Right atrium auricular region (tissue), 2 donors: ENCODE data around the gene ELL2. TPM values are rescaled to one million over a fixed set of nuclear protein-coding genes. Genes with fewer than 3 reads are reported as not detected.

ENCODE experiments used
- DNase-seq: peaks from one replicate; pipeline ENCODE4 v3.0.0-alpha.2; 2019; ENCODE audit warnings: low spot score
- H3K27ac ChIP-seq, 2 donors: fragments of 200-600 bp; sonication (generic); 1 replicate in 1 of 2; 2 replicates in 1 of 2; pipeline ENCODE4 v1.5.1; 2016 to 2019
- H3K27me3 ChIP-seq, 2 donors: fragments of 200-600 bp; sonication (generic); one replicate each; pipeline versions ENCODE4 v1.5.1 to v1.6.0; 2017 to 2019
- H3K36me3 ChIP-seq: fragments of 200-600 bp; sonication (generic); one replicate; pipeline ENCODE4 v1.5.1; 2016
- H3K4me1 ChIP-seq, 2 donors: fragments of 200-600 bp; sonication (generic); one replicate each; pipeline versions ENCODE4 v1.5.1 to v1.6.0; 2017 to 2019
- H3K4me3 ChIP-seq, 2 donors: fragments of 200-600 bp; sonication (generic); 1 replicate in 1 of 2; 2 replicates in 1 of 2; pipeline ENCODE4 v1.5.1; 2017 to 2019; ENCODE audit warnings: mild to moderate bottlenecking in 1 of 2, moderate library complexity in 1 of 2
- H3K9me3 ChIP-seq, 2 donors: fragments of 200-600 bp; sonication (generic); one replicate each; pipeline ENCODE4 v1.5.1; 2019
- total RNA-seq, 2 donors: library from RNA; depleted of rRNA; stranded (reverse); fragments of >200 nt; gene quantifications; one replicate each; pipeline ENCODE4 v1.1.0, GENCODE V29; 2016
- TF ChIP-seq, protein P1 (sequence below), 2 donors: fragments of 200-600 bp; sonication (generic); IDR thresholded peaks; one replicate each; pipeline ENCODE4 v1.5.1; 2019; ENCODE audit warnings: antibody characterized with exemption in 2 of 2

Gene ELL2
- total RNA-seq, 2 donors from 2014 or later, result 28.8 to 29.1 TPM

DNA sequence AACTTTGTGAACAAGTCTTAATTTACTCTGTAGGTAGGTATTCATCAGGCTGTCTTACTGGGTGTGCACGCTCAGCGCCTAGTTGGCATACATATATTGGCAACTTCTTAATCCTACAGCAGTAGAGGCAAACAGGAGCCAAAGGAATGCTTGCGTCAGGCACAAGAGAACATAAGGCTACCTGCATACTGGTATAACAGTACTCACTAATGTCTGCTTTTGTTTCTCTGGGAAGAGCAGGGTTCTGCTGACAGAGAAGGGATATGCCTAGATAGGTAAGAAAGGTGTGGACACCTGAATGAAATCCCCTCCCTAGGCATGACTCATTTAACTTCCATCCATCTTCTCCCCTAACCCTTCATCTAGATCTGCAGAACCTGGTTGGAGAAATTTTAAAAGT is 40.1 kb downstream of the ELL2 start:
- Histone ChIP-seq H3K4me1 (peaks cover 0 to 20% of the 10 kb centered on the region in 2 donors), H3K36me3 (no peaks in the 10 kb centered on the region), H3K4me3 (no peak overlapping the region), H3K27ac (no peak overlapping the region), H3K27me3 (no peaks in the 10 kb centered on the region), H3K9me3 (no peaks in the 10 kb centered on the region)
- TF ChIP-seq, protein P1, sequence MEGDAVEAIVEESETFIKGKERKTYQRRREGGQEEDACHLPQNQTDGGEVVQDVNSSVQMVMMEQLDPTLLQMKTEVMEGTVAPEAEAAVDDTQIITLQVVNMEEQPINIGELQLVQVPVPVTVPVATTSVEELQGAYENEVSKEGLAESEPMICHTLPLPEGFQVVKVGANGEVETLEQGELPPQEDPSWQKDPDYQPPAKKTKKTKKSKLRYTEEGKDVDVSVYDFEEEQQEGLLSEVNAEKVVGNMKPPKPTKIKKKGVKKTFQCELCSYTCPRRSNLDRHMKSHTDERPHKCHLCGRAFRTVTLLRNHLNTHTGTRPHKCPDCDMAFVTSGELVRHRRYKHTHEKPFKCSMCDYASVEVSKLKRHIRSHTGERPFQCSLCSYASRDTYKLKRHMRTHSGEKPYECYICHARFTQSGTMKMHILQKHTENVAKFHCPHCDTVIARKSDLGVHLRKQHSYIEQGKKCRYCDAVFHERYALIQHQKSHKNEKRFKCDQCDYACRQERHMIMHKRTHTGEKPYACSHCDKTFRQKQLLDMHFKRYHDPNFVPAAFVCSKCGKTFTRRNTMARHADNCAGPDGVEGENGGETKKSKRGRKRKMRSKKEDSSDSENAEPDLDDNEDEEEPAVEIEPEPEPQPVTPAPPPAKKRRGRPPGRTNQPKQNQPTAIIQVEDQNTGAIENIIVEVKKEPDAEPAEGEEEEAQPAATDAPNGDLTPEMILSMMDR (IDR thresholded peaks at IDR 0.05), result no peak
- no peak for DNase-seq

DNA sequence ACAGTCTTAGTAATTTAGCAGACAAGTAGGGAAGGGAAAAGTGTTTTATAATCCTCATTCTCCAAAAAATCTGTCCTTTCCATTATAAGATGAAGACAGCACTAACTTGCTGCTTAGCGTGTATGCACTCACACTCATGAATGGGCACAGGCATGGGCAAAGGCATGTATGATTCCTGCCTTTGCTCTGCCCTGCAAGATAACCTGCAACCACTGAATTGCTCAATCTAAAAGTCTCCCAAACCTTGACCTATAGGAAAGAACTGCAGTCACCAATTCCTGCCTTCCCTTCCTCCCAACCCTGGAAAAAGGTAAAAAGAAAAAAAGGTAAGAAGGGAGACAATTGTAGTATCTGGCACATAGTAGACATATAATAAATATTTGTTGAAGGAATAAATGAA is 40.8 kb downstream of the ELL2 start:
- no peaks in the 10 kb centered on the region for H3K9me3 ChIP-seq
- TF ChIP-seq, protein P1 (IDR thresholded peaks at IDR 0.05), result no peak
- no peaks in the 10 kb centered on the region for H3K27me3 ChIP-seq
- H3K4me1 ChIP-seq, result peaks cover 0 to 27% of the 10 kb centered on the region in 2 donors
- H3K4me3 ChIP-seq, result no peak overlapping the region
- H3K36me3 ChIP-seq, result no peaks in the 10 kb centered on the region
- DNase-seq, result no peak
- no peak overlapping the region for H3K27ac ChIP-seq

DNA sequence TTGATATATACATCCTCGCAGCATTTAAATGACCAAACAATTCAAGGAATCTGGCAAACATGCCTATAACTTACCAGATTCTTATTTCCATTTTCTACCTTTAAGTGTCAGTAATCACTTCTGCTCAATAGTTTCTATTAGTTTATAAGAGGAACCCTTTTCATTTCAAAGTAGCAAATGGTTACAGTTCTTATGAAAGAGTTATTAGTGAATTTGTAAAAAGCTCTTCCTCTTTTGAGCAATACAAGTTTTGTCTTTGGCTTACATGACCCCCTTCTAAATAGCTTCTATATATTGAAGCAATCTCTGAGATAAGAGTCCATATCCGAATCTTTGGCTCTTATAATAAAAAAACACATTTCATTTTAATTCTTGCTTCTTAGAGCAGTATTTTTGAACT is 42.0 kb downstream of the ELL2 start:
- no peak overlapping the region for H3K27ac ChIP-seq
- peaks cover 0 to 26% of the 10 kb centered on the region in 2 donors for H3K4me1 ChIP-seq
- H3K4me3 ChIP-seq, result no peak overlapping the region
- no peaks in the 10 kb centered on the region for H3K36me3 ChIP-seq
- no peak for DNase-seq
- no peaks in the 10 kb centered on the region for H3K27me3 ChIP-seq
- TF ChIP-seq, protein P1 (IDR thresholded peaks at IDR 0.05), result no peak
- no peaks in the 10 kb centered on the region for H3K9me3 ChIP-seq

DNA sequence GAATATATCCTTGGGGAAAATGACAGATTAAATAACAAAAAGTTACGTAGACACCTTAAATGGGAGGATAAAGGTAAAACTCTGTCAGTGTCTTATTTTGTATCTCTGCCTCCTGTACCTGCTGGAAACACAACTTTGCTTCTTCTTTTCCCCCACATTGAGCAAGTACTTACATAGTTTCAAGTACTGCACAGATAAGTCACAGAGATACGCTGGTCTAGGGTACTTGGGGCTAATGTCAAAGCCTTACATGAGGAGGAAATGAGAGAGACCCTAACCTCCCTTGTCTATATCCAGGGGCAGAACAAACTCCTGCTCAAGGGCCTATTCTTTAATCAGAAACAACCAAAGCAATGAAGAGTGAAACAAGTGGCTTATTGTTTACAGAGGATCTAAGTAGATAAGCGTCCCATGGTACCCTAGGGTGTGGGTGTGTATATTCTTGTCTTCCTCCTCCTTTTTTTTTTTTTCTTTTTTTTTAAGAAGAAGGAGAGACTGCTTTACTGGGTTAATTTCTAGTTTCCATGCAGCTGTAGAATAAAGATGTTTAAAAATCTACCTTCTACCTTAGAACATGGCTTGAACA is 43.1 kb downstream of the ELL2 start:
- no peak overlapping the region for H3K27ac ChIP-seq
- no peaks in the 10 kb centered on the region for H3K9me3 ChIP-seq
- TF ChIP-seq, protein P1 (IDR thresholded peaks at IDR 0.05), result no peak
- no peak overlapping the region for H3K4me3 ChIP-seq
- H3K36me3 ChIP-seq, result no peaks in the 10 kb centered on the region
- no peaks in the 10 kb centered on the region for H3K27me3 ChIP-seq
- no peak for DNase-seq
- peaks cover 0 to 18% of the 10 kb centered on the region in 2 donors for H3K4me1 ChIP-seq

DNA sequence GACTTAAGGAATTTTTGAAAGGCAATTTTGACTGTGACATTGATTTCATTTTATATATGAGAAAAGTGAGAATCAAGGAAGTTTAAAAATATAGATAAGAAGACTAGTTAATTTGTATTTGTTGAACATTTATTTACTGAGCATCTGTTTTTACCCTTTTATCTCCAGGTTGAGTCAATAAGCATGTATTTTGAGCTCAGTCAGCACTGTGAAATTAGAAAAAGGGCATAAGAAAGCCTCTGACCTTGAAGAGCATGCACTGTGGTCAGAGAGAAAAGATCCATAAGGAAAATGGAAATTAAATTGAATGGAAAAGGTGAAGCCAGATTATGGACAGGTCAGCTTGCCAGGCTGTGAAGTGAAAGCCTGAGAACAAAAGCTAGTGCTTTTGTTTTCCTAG is 44.4 kb downstream of the ELL2 start:
- Histone ChIP-seq H3K27ac (no peak overlapping the region), H3K36me3 (no peaks in the 10 kb centered on the region), H3K9me3 (no peaks in the 10 kb centered on the region), H3K4me3 (no peak overlapping the region), H3K4me1 (peaks cover 0 to 13% of the 10 kb centered on the region in 2 donors), H3K27me3 (no peaks in the 10 kb centered on the region)
- no peak for DNase-seq
- TF ChIP-seq, protein P1 (IDR thresholded peaks at IDR 0.05), result no peak

DNA sequence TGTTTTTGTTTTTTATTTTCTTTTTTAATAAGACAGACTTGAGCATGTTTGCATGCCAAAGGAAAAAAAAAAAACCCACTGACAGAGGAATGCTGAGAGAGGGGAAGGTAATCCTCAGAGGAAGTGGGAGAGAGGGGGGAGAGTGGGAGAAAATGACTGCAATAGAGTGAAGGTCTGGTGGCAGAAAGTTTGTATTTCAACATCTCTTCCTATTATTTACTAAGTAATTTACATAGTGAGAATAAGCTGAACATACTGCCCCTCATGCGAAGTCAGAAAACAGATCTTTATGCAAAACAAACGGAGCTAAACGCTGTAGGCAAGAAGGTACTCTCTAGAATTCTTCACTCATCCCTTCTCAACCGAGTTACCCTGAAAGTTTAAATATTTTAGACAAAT is 45.0 kb downstream of the ELL2 start:
- Histone ChIP-seq H3K4me1 (peaks cover 0 to 13% of the 10 kb centered on the region in 2 donors), H3K4me3 (no peak overlapping the region), H3K9me3 (no peaks in the 10 kb centered on the region), H3K27me3 (no peaks in the 10 kb centered on the region), H3K27ac (peak overlapping the region in 1 of 2 donors; percentile 18), H3K36me3 (no peaks in the 10 kb centered on the region)
- TF ChIP-seq, protein P1 (IDR thresholded peaks at IDR 0.05), result no peak
- DNase-seq, result no peak
